HG03103 (cell line): ENCODE data around the gene CCR2.
"Not testable (repeated sequence)": the region's sequence is repeated elsewhere in the genome, so short reads cannot be mapped to it uniquely, and the experiment has no call there.

ENCODE experiments used
- ATAC-seq: cut with Tn5 transposase; IDR thresholded peaks from one replicate; pipeline ENCODE4 v1.9.1; 2021; ENCODE audit warnings: low read depth; ENCODE audit not compliant: unreplicated experiment

CCR2 gene

GRCh38 chr3:46353647-46354410, at the start of gene CCR2:
CCR2 (plus strand) TSS chr3:46354111; CDS start chr3:46357528, 3,417 bp downstream.
- no peak for ATAC-seq

GRCh38 chr3:46304739-46305138, 49.2 kb upstream of the CCR2 start:
- ATAC-seq, result no peak

DNA sequence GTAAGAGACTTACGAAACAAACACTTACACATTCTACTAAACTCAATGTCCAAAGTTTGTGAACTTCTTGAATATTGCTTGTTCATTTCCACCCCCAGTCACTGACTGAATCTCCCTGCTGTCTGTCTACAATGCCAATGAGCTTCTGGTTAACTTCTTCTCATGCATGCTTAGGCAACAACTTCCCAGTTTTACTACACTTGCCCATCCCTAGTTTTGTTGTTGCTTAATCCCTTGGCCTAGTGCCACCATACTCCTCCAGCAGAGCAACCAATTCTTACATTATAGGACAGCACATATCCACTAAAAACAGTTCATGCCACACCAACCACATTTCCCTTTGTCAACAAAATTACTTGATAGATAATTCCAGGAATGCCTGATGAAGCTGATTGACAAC, 40.9 kb upstream of the CCR2 start:
- ATAC-seq, result no peak

GRCh38 chr3:46314517-46314916, 39.4 kb upstream of the CCR2 start:
- ATAC-seq, result no peak

- ATAC-seq, result no peak
Observed at GRCh38 chr3:46316206-46316605, 37.7 kb upstream of the CCR2 start.

- no peak for ATAC-seq
Observed at GRCh38 chr3:46318207-46318927, 35.5 kb upstream of the CCR2 start.

DNA sequence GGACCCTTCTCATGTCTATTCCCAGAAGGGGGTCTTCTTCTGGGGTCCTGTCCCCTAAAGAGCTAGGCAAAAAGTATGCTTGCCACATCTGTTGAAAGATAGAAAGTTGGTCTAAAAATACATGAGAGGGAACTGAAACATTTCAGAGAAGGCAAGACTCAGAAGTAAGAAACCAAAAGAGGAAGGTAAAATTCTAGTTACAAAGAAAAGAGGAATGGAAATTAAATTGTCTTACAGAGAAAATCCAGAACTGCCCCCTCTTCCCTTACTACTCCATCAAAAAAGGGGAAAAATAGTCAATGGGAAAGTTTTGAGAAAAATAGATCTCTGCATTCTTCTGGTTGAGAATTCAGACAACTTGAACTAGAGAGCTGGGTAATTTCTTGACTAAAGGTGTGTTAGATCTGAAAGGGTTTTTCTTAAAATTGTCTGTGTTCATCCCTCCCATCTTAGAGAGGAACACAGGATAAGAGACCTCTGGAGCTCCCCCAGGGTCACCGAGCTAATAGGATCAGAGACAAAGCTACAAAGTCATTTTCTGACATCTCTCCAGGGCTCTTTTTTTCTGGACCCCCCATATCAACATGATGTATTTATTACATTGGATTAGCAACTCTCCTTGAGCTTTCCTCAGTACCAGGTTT, 32.3 kb upstream of the CCR2 start:
- ATAC-seq, result no peak

DNA sequence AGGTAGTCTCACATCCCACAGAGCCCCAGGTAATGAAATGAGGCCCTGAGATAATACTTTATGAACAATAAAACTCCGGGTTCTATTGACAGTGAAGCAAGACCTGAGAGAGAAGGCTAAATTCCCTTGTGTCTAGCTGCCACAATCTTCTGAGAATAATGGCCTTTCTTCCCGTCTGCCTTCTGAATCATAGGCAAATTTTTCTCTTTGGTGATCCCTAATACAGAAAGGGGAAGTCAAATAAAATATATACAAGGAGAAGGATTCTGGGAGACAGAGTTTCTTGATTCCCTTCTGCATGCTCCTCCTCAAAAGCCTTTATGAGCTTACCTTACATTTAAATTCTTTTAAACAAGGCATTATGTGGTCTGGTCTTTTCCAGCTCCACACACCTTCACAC, 29.9 kb upstream of the CCR2 start:
- ATAC-seq, result no peak

DNA sequence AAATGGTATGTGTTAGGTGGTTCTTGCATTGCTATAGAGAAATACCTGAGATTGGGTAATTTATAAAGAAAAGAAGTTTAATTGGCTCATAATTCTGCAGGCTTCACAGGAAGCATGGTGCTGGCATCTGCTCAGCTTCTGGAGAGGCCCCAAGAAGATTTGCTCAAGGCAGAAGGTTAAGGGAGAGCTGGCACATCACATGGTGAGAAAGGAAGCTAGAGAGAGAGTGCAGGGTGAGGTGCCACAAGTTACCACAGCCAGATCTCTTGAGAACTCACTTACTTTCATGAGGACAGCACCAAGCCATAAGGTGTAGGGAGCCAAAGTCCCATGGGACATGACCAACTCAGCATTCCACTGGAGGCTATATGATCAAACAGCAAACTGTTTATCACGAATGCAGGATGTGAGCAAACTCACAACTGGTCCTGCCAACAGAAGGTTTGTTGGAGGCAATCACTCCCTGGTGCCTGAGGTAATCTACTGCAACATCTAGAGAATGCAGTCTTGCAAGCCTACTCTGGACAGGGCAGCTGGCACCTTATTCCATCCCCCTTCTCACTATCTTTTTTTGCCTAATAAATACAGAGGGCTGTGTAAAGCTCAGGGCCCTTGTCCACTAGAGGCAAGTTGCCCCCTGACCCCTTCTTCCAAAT, 28.1 kb upstream of the CCR2 start:
- no peak for ATAC-seq

DNA sequence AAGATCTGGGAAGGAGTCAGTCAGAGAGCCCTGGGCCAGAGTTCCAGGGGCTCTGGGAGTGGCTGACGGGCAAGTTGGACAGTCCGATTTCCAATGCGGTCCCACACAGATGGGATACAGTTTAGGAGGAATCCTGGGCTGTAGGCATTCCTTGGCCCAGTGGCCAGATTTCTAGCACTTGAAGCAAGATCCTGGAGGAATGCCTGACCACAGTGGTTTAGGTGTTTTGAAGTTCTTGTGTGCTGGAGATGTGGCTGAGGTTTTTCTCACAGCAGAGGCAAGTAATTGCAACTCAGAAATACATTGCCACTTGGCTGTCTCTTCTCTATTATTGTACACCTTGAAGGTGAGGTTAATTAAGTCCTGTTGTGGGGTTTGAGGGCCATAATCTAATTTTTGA, 23.2 kb upstream of the CCR2 start:
- not testable (repeated sequence) for ATAC-seq

- ATAC-seq, result no peak
Observed at GRCh38 chr3:46334741-46335478, 19.0 kb upstream of the CCR2 start.

DNA sequence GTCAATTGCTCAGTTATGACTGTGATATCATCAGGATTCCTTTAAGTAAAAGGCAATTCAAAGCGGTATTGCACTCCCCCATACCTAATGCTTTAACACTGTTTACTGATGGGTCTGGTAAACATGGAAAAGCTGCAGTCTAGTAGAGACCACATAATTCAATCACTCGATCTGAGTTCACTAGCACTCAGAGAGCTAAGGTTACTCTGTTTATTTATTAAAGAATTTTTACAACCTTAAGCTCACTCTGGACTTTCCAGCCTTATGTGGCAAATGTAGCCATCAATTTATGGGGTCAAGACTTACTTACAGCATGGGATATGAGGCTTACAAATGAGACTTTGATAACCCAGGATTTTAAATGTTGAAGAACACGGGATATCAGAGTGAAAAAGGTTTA, 18.4 kb upstream of the CCR2 start:
- no peak for ATAC-seq

DNA sequence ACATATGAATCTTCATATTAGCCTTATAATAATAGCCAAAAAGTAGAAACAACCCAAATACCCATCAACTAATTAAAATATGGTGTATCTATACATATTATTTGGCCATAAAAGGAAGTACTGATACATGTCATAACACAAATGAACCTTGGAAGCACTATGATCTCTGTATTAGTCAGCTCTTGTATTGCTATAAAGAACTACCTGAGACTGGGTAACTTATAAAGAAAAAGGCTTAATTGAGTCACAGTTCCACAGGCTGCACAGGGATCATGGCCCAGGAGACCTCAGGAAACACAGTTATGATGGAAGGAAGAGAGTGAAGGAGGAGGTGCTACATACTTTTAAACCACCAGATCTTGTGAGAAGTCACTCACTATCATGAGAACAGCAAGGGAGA, 16.0 kb upstream of the CCR2 start:
- no peak for ATAC-seq

GRCh38 chr3:46338840-46339239, 15.1 kb upstream of the CCR2 start:
- no peak for ATAC-seq

DNA sequence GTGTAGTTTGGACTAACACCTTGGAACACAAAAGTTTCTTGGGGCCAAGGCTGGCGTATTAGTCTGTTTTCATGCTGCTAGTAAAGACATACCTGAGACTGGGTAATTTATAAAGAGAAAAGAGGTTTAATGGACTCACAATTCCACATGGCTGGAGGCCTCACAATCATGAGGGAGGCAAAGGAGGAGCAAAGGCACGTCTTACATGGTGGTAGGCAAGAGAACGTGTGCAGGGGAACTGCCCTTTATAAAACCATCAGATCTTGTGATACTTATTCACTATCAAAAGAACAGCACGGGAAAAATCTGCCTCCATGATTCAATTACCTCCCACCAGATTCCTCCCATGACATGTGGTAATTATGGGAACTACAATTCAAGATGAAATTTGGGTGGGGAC, 9.4 kb upstream of the CCR2 start:
- no peak for ATAC-seq

- no peak for ATAC-seq
Observed at GRCh38 chr3:46348823-46349482, 5.0 kb upstream of the CCR2 start.

- no peak for ATAC-seq
Observed at GRCh38 chr3:46349484-46350261, 4.2 kb upstream of the CCR2 start.

DNA sequence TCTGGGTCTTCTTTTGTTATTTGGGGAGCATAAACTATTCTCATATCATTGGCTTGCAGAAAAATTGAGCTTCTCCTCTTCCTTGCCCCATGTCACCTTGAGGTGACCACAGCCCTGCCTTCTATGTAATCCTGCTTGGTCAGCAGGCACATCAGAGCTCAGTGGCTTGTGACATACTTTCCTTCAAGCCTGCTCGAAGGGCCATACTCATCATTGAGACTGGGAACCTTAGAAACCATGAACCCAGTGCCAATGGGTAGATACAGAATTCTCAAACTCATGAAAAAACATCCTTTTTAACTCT, 3.7 kb upstream of the CCR2 start:
- no peak for ATAC-seq

- no peak for ATAC-seq
Observed at GRCh38 chr3:46351646-46352045, 2.3 kb upstream of the CCR2 start.
